ENCODE measurements around the gene APBA2.

APBA2 gene

GRCh38 chr15:29061746-29062145 lies 176.0 kb downstream of the APBA2 start:
- H3K27ac ChIP-seq: no peak overlapping the region
- TF ChIP-seq ZFX (IDR thresholded peaks at IDR 0.05) (no peak), CTCF (conservative IDR thresholded peaks at IDR 0.05) (no peak)

GRCh38 chr15:29062179-29062591 lies 176.4 kb downstream of the APBA2 start:
- no peak overlapping the region for H3K27ac ChIP-seq
- TF ChIP-seq ZFX (IDR thresholded peaks at IDR 0.05) (no peak), CTCF (conservative IDR thresholded peaks at IDR 0.05) (no peak)

- TF ChIP-seq CTCF (conservative IDR thresholded peaks at IDR 0.05): no peak
- no peak for TF ChIP-seq ZFX (IDR thresholded peaks at IDR 0.05)
- H3K27ac ChIP-seq: no peak overlapping the region
Observed at GRCh38 chr15:29062626-29063025, 176.9 kb downstream of the APBA2 start.

- no peak overlapping the region for H3K27ac ChIP-seq
- TF ChIP-seq ZFX (IDR thresholded peaks at IDR 0.05) (no peak), CTCF (conservative IDR thresholded peaks at IDR 0.05) (no peak)
Observed at GRCh38 chr15:29063646-29064045, 177.9 kb downstream of the APBA2 start.

- no peak overlapping the region for H3K27ac ChIP-seq
- TF ChIP-seq CTCF (conservative IDR thresholded peaks at IDR 0.05): no peak
- TF ChIP-seq ZFX (IDR thresholded peaks at IDR 0.05): no peak
Observed at GRCh38 chr15:29064290-29064689, 178.5 kb downstream of the APBA2 start.

- H3K27ac ChIP-seq: no peak overlapping the region
- TF ChIP-seq CTCF (conservative IDR thresholded peaks at IDR 0.05) (no peak), ZFX (IDR thresholded peaks at IDR 0.05) (no peak)
Observed at GRCh38 chr15:29064731-29065130, 179.0 kb downstream of the APBA2 start.

- H3K27ac ChIP-seq: no peak overlapping the region
- no peak for TF ChIP-seq ZFX (IDR thresholded peaks at IDR 0.05)
- TF ChIP-seq CTCF (conservative IDR thresholded peaks at IDR 0.05): no peak
Observed at GRCh38 chr15:29065571-29065970, 179.8 kb downstream of the APBA2 start.

Data from C4-2B (cell line).